CD4-positive, alpha-beta memory T cell (primary cell): ENCODE measurements around the gene DDX39A. TPM values are rescaled to one million over a fixed set of nuclear protein-coding genes. Genes with fewer than 3 reads are reported as not detected.
"Not testable (repeated sequence)": the region's sequence is repeated elsewhere in the genome, so short reads cannot be mapped to it uniquely, and the experiment has no call there.

Experiments used
- CTCF ChIA-PET: fragments of 350-600 bp; sonication (Branson Sonifier 250); formaldehyde crosslinking; loops from one replicate; lab custom pipeline; 2021; ENCODE audit warnings: inconsistent platforms; ENCODE audit not compliant: partially characterized antibody; lab: Charles Lee
- POLR2A ChIA-PET: fragments of 350-600 bp; sonication (Branson Sonifier 250); formaldehyde crosslinking; loops from one replicate; lab custom pipeline; 2021; ENCODE audit not compliant: partially characterized antibody; lab: Charles Lee
- DNase-seq, 5 donors: peaks; one replicate each; pipeline versions ENCODE4 v3.0.0 to v3.0.0-alpha.2; 2020 to 2022; ENCODE audit warnings: mixed read lengths in 1 of 5
- H3K27ac ChIP-seq: one replicate; pipeline ENCODE4 v1.7.0; 2013; ENCODE audit warnings: low read depth, low read length
- H3K27me3 ChIP-seq: 2 replicates; pipeline ENCODE4 v1.7.0; 2013; ENCODE audit warnings: mild to moderate bottlenecking, low read length, moderate library complexity; ENCODE audit not compliant: insufficient read depth
- H3K36me3 ChIP-seq: 2 replicates; pipeline ENCODE4 v1.7.0; 2013; ENCODE audit warnings: mild to moderate bottlenecking, low read length, moderate library complexity; ENCODE audit not compliant: insufficient read depth
- H3K4me1 ChIP-seq: 2 replicates; pipeline ENCODE4 v1.7.0; 2013; ENCODE audit warnings: mild to moderate bottlenecking, low read length, moderate library complexity; ENCODE audit not compliant: insufficient read depth
- H3K4me3 ChIP-seq, 2 donors: one replicate each; pipeline ENCODE4 v1.7.0; 2013; ENCODE audit warnings: low read length in 2 of 2, mild to moderate bottlenecking in 1 of 2
- H3K9me3 ChIP-seq, 2 donors: one replicate each; pipeline ENCODE4 v1.7.0; 2013; ENCODE audit warnings: low read length in 2 of 2, control low read depth in 1 of 2; ENCODE audit not compliant: control insufficient read depth in 1 of 2
- H3K27ac Mint-ChIP-seq, 7 donors: one replicate each; pipeline ENCODE4 v1.8.0; 2020 to 2021; ENCODE audit warnings: mixed read lengths in 7 of 7, mild to moderate bottlenecking in 6 of 7, inconsistent platforms in 3 of 7, moderate library complexity in 3 of 7
- H3K27me3 Mint-ChIP-seq, 2 donors: one replicate each; pipeline ENCODE4 v1.8.0; 2020 to 2021; ENCODE audit warnings: mixed read lengths in 2 of 2
- H3K36me3 Mint-ChIP-seq, 2 donors: one replicate each; pipeline ENCODE4 v1.8.0; 2020 to 2021; ENCODE audit warnings: mixed read lengths in 2 of 2, inconsistent platforms in 1 of 2, mild to moderate bottlenecking in 1 of 2
- H3K4me1 Mint-ChIP-seq, 4 donors: one replicate each; pipeline ENCODE4 v1.8.0; 2020 to 2021; ENCODE audit warnings: mixed read lengths in 4 of 4, mild to moderate bottlenecking in 1 of 4
- H3K4me3 Mint-ChIP-seq, 8 donors: one replicate each; pipeline ENCODE4 v1.8.0; 2020 to 2021; ENCODE audit warnings: mixed read lengths in 8 of 8, mild to moderate bottlenecking in 7 of 8, moderate library complexity in 6 of 8, inconsistent platforms in 3 of 8
- H3K9me3 Mint-ChIP-seq, 8 donors: one replicate each; pipeline ENCODE4 v1.8.0; 2020 to 2021; ENCODE audit warnings: mixed read lengths in 8 of 8, mild to moderate bottlenecking in 5 of 8, inconsistent platforms in 3 of 8, moderate library complexity in 1 of 8
- intact Hi-C: fragments of 100-400 bp; cut with micrococcal nuclease; formaldehyde crosslinking; loops from one replicate; pipeline ENCODE4 v1.15.1; 2023
- polyA plus RNA-seq, 2 donors: library from polyadenylated mRNA; unstranded; fragments of 300-500 nt; fragmentation: Illumina TruSeq; gene quantifications; one replicate each; pipeline ENCODE4 v1.2.3, GENCODE V29; 2021
- total RNA-seq, 2 experiments: library from RNA; stranded (reverse); gene quantifications; one replicate each; pipeline ENCODE4 v1.2.3, GENCODE V29; 2021

DDX39A gene
- total and polyA plus RNA-seq, 4 experiments from 2014 or later, result 95.0 to 148 (median 146) TPM

DNA sequence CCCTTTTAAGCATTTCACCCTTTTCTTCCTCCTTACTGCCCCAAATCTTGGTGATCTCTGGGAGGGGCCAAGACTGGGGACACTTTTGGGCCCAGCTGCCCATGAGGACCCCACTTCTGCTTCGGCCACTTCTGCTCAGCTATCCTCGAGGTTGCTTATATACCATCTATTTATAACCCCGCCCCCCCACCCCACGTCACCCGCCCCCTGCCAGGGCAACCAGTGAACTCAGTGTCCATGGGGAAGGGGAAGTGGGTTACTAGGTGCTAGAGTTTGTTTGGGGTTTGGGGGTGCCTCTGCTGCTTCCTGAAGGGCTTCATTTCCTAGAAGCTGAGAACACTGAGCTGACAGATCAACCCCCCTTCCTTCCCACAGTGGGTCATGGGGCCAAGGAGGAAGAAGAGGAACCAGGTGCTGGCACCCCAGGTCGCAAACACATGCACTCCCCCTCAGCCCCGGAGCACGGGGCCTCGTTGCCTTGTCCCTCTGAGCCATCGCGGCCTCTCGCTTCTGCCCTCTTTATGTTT lies 44.0 kb downstream of the DDX39A start:
- Mint-ChIP-seq H3K27ac (peak overlapping the region; percentile 98 to 99 (median 99)), H3K4me1 (peaks cover 29 to 68% (median 49%) of the 10 kb centered on the region in 4 donors), H3K36me3 (peaks cover 0 to 2% of the 10 kb centered on the region in 2 donors), H3K27me3 (no peaks in the 10 kb centered on the region), H3K4me3 (peak overlapping the region; percentile 67 to 87 (median 77)), H3K9me3 (no peaks in the 10 kb centered on the region)
- Histone ChIP-seq H3K36me3 (no peaks in the 10 kb centered on the region), H3K4me1 (peaks cover 73% of the 10 kb centered on the region), H3K4me3 (peak overlapping the region in 1 of 2 donors; percentile 20), H3K27ac (peak overlapping the region; percentile 100), H3K27me3 (no peaks in the 10 kb centered on the region), H3K9me3 (no peaks in the 10 kb centered on the region)
- ChIA-PET POLR2A (interaction anchor here (0.8 to 2.8 kb wide), 11 partner anchors 9 to 343 kb away, joined by 3 to 24 read pairs (median 7); partner anchors contain the start of genes ASF1B and IL27RA), CTCF (interaction anchor here (1.0 to 2.6 kb wide), 5 partner anchors 9 to 238 kb away, joined by 3 to 8 read pairs (median 4); partner anchors contain the start of gene ASF1B)
- intact Hi-C loops, result no loop called here
- peak; percentile 88 to 96 (median 93) for DNase-seq

DNA sequence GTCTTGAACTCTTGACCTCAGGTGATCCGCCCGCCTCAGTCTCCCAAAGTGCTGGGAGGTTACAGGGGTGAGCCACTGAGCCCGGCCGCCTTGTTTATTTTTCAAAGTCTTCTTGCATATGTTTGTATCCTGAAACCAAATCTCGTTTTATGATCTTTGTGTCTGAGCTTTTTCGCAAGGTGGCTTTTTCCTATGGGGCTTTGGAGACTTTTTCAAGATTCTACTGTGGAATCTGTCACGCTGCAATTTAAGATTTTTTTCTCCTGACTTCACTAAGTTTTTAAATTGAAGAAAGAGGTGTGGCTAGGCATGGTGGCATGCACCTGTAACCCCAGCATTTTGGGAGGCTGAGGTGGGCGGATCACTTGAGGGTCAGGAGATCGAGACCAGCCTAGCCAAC lies 44.8 kb downstream of the DDX39A start:
- peaks cover 73% of the 10 kb centered on the region for H3K4me1 ChIP-seq
- H3K9me3 Mint-ChIP-seq, H3K36me3 ChIP-seq, DNase-seq, H3K9me3 ChIP-seq, H3K36me3 Mint-ChIP-seq, intact Hi-C loops, H3K27me3 Mint-ChIP-seq, H3K4me3 ChIP-seq, H3K27me3 ChIP-seq: not testable (repeated sequence)
- ChIA-PET CTCF (interaction anchor here (1.1 to 2.6 kb wide), 6 partner anchors 8 to 238 kb away, joined by 3 to 8 read pairs (median 4); partner anchors contain the start of gene ASF1B), POLR2A (interaction anchor here (0.8 to 15.4 kb wide), 8 partner anchors 8 to 238 kb away, joined by 3 to 585 read pairs (median 15); partner anchors contain the start of genes ADGRE5 and ASF1B)
- peak overlapping the region; percentile 100 for H3K27ac ChIP-seq
- Mint-ChIP-seq H3K4me3 (peak overlapping the region in 4 of 8 donors; percentile 65 to 84 (median 80)), H3K27ac (peak overlapping the region; percentile 98 to 99 (median 99)), H3K4me1 (peaks cover 34 to 70% (median 51%) of the 10 kb centered on the region in 4 donors)

DNA sequence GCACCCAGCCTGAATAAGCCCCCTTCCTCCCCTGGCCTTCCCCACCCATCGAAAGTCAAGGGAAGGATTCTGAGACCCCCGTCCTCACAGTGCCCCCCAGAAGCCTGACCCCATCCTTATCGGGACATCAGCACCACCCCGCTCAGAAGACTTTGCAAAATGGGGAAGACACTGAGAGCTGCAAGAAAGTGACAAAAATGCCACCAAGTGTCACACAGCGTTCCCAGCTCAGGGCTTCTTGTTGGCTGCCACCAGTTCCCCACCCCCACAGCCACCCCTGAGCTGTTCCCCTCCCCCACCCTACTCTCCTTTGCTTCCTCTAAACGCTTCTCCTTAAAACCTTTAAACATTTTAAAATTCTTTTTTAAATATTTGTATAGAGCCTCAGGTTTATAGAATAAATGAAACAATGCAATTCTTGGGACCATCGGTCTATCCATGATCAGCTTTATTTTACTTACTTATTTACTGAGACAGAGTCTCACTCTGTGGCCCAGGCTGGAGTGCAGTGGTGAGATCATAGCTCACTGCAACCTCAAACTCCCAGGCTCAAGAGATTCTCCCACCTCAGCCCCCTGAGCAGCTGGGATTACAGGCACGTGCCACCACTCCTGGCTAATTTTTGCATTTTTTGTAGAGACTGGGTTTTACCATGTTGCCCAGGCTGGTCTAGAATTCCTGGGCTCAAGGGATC lies 46.6 kb downstream of the DDX39A start:
- H3K9me3 ChIP-seq, H3K27me3 Mint-ChIP-seq, intact Hi-C loops, H3K36me3 Mint-ChIP-seq, H3K36me3 ChIP-seq, H3K27me3 ChIP-seq, H3K9me3 Mint-ChIP-seq, H3K4me3 ChIP-seq: not testable (repeated sequence)
- Mint-ChIP-seq H3K4me1 (peaks cover 33 to 71% (median 50%) of the 10 kb centered on the region in 4 donors), H3K27ac (peak overlapping the region; percentile 77 to 99 (median 94)), H3K4me3 (peak overlapping the region in 7 of 8 donors; percentile 22 to 74 (median 53))
- DNase-seq, result peak in 1 of 5 donors; percentile 32
- Histone ChIP-seq H3K4me1 (peaks cover 84% of the 10 kb centered on the region), H3K27ac (peak overlapping the region; percentile 100)
- ChIA-PET CTCF (interaction anchor here (1.2 to 1.5 kb wide), 2 partner anchors 9 to 24 kb away, joined by 4 to 5 read pairs; partner anchors contain the start of gene ADGRE5), POLR2A (interaction anchor here (1.1 to 15.4 kb wide), 3 partner anchors 10 to 47 kb away, joined by 3 to 585 read pairs (median 3); partner anchors contain the start of gene ADGRE5)

DNA sequence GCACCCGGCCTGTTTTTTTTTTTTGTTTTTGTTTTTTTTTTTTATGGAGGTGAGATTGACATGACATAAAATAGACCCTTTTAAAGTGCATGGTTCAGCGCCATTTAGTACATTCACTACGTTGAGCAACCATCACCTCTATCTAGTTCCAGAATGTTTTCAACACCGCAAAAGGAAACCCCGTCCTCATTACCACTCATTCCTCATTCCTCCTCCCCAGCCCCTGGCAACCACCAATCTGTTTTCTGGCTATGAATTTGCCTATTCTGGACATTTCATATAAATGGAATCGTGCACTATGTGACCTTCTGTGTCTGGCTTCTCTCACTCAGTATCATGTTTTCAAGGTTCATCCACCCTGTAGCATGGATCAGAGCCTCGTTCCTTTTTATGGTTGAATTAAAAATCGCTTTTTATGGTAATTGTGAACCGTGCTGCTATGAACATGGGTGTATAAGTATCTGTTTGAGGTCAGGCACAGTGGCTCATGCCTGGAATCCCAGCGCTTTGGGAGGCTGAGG lies 47.8 kb downstream of the DDX39A start:
- Mint-ChIP-seq H3K4me3 (peak overlapping the region; percentile 17 to 79 (median 68)), H3K9me3 (no peaks in the 10 kb centered on the region), H3K36me3 (peaks cover 0 to 3% of the 10 kb centered on the region in 2 donors), H3K4me1 (peaks cover 39 to 82% (median 59%) of the 10 kb centered on the region in 4 donors), H3K27ac (peak overlapping the region; percentile 89 to 99 (median 96)), H3K27me3 (no peaks in the 10 kb centered on the region)
- peak overlapping the region; percentile 100 for H3K27ac ChIP-seq
- H3K36me3 ChIP-seq, result no peaks in the 10 kb centered on the region
- no peaks in the 10 kb centered on the region for H3K27me3 ChIP-seq
- POLR2A ChIA-PET, result interaction anchor here (6.0 to 18.6 kb wide), 3 partner anchors 12 to 36 kb away, joined by 79 to 585 read pairs (median 206); partner anchors contain the start of gene ADGRE5
- intact Hi-C loops, result no loop called here
- no peak overlapping the region for H3K4me3 ChIP-seq
- CTCF ChIA-PET, result interaction anchor here (0.7 to 3.7 kb wide), 2 partner anchors 10 to 1956 kb away, joined by 6 to 44 read pairs; partner anchors contain the start of gene ADGRE5
- no peak for DNase-seq
- H3K9me3 ChIP-seq, result no peaks in the 10 kb centered on the region
- peaks cover 96% of the 10 kb centered on the region for H3K4me1 ChIP-seq

DNA sequence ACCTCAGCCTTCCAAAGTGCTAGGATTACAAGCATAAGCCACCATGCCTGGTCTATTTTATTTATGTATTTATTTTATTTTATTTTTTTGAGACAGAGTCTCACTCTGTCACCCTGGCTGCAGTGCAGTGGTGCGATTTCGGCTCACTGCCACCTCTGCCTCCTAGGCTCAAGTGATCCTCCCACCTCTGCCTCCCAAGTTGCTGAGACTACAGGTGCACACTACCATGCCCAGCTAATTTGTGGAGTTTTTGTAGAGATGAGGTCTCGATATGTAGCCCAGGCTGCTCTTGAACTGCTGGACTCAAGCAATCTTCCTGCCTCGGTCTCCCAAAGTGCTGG lies 48.2 kb downstream of the DDX39A start:
- Histone ChIP-seq H3K27me3 (no peaks in the 10 kb centered on the region), H3K36me3 (no peaks in the 10 kb centered on the region), H3K4me1 (peaks cover 96% of the 10 kb centered on the region), H3K4me3 (no peak overlapping the region), H3K9me3 (no peaks in the 10 kb centered on the region), H3K27ac (peak overlapping the region; percentile 100)
- H3K27ac Mint-ChIP-seq, result peak overlapping the region; percentile 89 to 100 (median 98)
- peak in 1 of 5 donors; percentile 53 for DNase-seq
- H3K9me3 Mint-ChIP-seq, result no peaks in the 10 kb centered on the region
- H3K4me1 Mint-ChIP-seq, result peaks cover 41 to 84% (median 61%) of the 10 kb centered on the region in 4 donors
- ChIA-PET POLR2A (interaction anchor here (0.6 to 18.6 kb wide), 11 partner anchors 12 to 1157 kb away, joined by 3 to 585 read pairs (median 4); partner anchors contain the start of genes ADGRE5, ASF1B and DCAF15), CTCF (interaction anchor here (0.7 to 3.7 kb wide), 8 partner anchors 9 to 1956 kb away, joined by 3 to 44 read pairs (median 4); partner anchors contain the start of genes ADGRE5 and ASF1B)
- intact Hi-C loops, result loop anchor here (1.0 kb wide), 1 partner anchor 10 kb away; the partner anchor contains the start of gene ADGRE5
- peaks cover 0 to 3% of the 10 kb centered on the region in 2 donors for H3K36me3 Mint-ChIP-seq
- H3K4me3 Mint-ChIP-seq, result peak overlapping the region in 7 of 8 donors; percentile 87 to 92 (median 89)
- H3K27me3 Mint-ChIP-seq, result no peaks in the 10 kb centered on the region

DNA sequence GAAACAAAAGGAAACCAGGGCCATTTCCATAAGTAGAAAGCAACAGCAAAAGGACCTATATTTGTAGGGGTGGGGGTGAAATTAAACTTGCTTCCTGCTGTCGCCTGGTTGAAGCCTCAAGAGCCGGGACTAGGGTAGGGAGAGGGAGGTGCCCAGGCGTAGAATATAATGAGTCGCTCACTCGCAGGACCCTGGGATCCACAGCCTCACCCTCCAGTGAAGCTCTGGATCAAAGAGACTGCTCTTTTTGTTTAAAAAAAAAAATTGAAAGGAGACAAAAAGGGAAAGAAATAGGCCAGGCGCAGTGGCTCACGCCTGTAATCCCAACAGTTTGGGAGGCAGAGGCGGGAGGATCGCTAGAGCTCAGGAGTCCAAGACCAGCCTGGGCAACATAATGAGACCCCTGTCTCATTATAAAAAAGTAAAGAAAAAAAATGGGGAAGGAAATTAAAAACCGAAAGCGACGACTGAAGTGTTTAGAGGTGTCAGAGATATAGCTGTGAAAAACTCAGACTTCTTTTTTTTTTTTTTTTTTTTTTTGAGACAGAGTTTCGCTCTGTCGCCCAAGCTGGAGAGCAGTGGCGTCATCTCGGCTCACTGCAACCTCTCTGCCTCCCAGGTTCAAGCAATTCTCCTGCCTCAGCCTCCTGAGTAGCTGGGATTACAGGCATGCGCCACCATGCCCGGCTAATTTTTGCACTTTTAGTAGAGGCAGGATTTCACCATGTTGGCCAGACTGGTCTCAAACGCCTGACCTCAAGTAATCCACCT lies 48.8 kb downstream of the DDX39A start:
- intact Hi-C loops, result loop anchor here (1.0 kb wide), 1 partner anchor 11 kb away; the partner anchor contains the start of gene ADGRE5
- H3K27ac ChIP-seq, result peak overlapping the region; percentile 100
- ChIA-PET POLR2A (interaction anchor here (0.6 to 18.6 kb wide), 14 partner anchors 8 to 1157 kb away, joined by 3 to 585 read pairs (median 4); partner anchors contain the start of genes ADGRE5, ASF1B, DCAF15 and DNAJB1), CTCF (interaction anchor here (0.7 to 3.7 kb wide), 8 partner anchors 8 to 1957 kb away, joined by 3 to 44 read pairs (median 4); partner anchors contain the start of genes ADGRE5 and ASF1B)
- H3K36me3 ChIP-seq, result no peaks in the 10 kb centered on the region
- peak overlapping the region; percentile 89 to 100 (median 98) for H3K27ac Mint-ChIP-seq
- no peaks in the 10 kb centered on the region for H3K9me3 ChIP-seq
- H3K4me3 ChIP-seq, result peak overlapping the region; percentile 44 to 63
- DNase-seq, result peak; percentile 64 to 83 (median 74)
- H3K4me1 ChIP-seq, result peaks cover 95% of the 10 kb centered on the region
- no peaks in the 10 kb centered on the region for H3K27me3 Mint-ChIP-seq
- H3K9me3 Mint-ChIP-seq, result no peaks in the 10 kb centered on the region
- peaks cover 0 to 3% of the 10 kb centered on the region in 2 donors for H3K36me3 Mint-ChIP-seq
- peaks cover 39 to 80% (median 57%) of the 10 kb centered on the region in 4 donors for H3K4me1 Mint-ChIP-seq
- peak overlapping the region; percentile 80 to 92 (median 88) for H3K4me3 Mint-ChIP-seq
- H3K27me3 ChIP-seq, result no peaks in the 10 kb centered on the region
